Stimulated activated naive CD4-positive, alpha-beta T cell treated with Interleukin-2 at 50 U/mL for 16 hours (primary cell): Measurements from ENCODE around the gene KMT5C.
A peak's percentile ranks its signal among the peaks of the same experiment; 100 is the strongest.

Source experiments
- DNase-seq: peaks from one replicate; lab custom pipeline; 2025; lab: John Stamatoyannopoulos, UW

The KMT5C gene

DNA sequence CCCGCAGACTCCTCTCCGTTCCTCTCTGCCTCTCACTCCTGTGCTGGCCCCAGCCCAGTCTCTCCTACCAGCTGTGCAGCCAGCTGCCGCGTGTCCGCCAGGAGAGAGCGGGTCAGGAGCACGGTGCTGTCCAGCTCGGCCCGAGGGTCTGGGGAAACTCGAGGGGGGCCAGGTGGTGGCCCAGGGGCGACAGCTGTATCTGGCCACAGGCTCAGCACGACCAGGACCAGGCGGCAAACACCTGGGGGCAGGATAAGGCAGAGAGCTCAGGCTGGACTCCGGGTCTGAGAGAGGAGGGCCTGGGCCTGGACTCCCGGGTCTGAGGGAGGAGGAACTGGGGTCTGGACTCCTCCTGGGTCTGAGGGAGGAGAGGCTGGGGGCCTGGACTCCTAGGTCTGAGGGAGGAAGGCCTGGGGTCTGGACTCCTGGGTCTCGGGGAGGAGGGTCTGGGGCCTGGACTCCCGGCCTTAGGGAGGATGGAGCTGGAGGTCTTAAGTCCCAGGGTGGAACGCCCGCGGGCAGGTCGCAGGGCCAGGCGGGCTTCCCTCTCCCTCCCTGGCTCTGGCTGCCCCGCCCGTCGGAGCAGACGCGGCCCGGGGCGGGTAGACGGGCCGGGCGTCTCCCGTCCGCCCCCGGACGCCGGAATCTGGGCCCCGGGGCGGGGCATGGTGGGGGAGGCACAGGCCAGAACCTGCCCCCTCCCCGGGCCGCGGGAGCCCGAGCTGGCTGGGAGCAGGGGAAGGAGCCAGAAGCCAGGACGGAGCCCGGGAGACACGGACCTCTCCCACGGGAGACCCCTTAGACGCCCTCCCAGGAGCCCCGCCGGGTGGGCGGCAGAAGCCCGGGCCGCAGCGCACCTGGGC, 29.3 kb downstream of the KMT5C start:
- peak; percentile 10 for DNase-seq

DNA sequence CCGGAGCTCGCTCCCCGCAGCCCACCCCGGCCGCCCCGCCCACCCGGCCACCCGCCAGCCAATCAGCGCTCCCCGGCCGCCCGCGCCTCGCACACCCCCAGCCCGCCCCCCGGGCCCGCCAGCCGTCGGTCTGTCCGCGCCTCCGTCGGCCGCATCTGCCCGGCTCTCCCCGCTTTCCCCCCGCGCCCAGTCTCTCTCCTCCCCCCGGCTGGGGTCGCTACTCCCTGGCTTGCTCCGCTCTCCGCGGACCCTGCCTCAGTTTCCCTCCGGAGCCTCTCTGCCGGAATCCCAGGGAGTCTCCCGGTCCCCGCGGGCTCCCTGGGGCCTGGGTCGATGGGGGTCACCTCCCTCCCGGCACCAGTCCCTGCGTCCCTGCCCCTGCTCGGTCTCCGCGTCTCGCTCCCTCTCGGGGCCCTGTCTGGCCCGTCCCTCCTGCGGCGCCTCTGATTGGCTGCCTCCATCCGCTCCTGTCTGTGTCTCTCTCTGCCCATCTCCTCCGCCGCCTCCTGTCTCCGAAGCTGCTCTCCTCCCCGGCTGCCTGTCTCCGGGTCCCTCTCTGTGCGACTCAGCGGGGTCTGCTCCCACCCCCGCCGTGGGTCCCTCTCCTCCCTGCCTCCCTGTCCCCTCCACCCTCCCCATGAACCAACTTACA, 30.1 kb downstream of the KMT5C start:
- DNase-seq, result peak; percentile 22

DNA sequence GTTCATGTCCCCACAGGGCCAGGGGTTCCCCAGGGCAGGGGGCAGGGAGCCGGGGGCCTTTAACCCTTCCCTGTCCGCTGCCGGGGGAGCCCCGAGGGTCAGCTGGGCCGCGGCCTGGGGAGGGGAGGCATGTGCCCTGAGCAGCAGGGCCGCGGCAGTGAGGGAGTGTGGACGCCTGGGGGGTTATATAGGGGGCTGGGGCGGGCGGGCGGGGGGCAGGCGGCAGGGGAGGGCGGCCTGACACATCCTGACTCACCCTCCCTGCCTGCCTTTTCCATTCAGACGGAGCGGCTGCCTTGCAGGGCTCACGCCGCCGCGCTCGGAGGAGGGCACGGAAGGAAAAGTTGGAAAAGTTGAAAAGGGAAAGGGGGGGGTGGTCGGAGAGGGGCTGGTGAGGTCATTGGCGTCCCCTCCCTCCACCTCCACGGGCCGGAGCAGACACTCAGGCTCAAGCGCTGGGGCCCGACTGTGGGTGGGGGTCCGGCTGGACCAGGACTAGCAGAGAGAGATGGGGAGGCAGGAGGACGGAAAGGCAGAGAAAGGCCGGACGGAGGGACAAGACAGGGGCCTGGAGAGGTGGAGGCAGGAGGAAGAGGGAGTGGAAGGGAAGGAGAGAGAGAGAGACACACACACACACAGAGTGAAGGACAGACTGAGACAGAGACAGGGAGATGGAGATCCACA, 30.8 kb downstream of the KMT5C start, which contains the start of gene IL11:
IL11 (minus strand) TSS at position 159 of the 684 bp plus-strand sequence; CDS start at position 6, 153 bp downstream.
- DNase-seq, result no peak

DNA sequence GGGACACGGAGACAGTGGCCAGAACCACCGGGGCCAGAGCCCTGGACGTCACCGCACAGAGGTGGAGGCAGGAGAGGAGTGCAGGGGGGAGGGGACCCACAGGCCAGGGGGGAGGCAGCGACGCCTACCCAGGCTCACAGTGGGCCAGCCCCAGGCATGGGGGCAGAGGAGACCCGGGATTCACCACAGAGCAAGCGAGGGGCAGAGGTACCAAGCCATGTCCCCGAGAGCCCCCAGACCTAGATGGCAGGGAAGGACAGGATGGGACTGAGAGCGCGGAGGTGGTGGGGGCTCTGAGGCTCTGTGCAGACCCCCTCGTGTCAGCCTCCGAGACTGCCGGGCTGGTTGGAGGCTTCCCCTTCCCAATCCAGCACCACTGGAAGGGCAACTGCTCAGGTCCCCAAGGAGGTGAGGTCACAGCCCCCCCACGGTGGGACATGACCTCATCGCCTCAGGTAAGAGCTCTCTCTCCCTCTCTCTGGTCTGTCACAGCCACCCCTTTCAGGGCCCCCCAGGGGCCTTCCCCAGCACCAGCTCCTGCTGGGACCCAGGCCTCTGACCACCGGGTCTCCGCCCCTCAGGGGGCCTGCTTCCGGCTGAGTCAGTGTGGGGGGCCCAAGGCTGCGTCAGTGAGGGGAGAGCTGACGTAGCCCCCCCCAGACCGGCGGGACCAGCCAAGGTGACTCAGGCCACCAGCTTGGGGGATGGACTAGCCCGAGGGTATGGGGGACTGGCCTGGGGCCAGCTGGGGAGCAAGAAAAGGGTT, 32.8 kb downstream of the KMT5C start:
- DNase-seq, result no peak

DNA sequence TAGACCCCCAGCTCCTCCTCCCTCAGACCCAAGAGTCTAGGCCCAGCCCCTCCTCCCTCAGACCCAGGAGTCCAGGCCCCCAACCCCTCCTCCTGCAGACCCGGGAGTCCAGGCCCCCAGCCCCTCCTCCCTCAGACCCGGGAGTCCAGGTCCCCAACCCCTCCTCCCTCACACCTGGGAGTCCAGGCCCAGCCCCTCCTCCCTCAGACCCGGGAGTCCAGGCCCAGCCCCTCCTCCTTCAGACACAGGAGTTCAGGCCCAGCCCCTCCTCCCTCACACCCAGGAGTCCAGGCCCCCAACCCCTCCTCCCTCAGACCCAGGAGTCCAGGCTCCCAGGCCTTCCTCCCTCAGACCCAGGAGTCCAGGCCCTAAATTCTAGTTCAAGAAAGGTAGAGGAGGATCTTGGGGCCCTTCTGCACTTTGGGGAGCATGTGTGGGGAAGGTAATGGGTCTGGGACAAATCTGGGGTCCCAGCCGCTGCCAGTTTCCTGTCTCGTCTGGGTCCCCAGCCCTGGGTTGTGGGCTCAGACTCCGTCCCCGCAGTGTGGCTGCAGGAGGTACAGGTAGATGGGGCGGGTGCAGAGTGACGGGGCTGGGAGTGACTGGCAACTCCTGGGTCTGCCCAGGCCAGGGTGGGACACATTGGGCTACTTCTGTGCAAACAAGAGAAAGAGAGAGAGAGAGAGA, 33.8 kb downstream of the KMT5C start:
- no peak for DNase-seq

DNA sequence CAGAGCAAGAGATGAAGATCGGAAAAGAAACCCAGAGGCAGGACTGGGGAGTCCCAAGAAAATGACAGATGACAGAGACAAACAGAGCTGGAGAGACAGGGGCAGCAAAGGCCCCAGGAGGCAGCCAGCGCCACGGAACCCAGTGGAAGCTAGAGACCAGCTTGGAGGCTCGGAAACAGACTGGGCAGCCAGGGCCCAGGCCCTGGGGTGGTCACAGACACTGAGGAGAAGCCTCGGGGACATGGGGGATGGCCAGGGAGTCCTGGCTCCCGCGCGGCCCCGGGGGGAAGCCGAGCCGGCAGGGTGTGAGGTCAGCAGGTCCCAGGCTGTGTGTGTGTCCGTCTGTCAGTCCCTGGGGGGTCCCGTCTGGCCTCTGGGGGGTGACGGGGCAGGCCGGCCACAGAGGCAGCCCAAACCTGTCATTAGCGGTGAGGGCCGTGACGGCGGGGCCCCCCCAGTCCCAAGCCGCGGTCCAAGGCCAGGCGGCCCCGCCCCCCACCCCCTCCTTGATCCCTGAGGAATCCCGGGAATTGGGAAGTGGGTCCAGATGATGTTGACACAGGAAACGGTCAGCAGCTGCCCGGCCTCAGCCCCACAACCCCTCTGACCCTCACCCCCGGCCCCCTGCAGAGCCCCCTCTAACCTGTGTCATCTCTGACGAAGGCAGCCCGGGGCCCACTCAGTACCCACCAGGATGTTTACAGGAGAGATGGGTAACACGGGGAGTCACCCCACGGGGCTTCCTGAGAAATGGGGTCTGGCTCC, 34.5 kb downstream of the KMT5C start:
- no peak for DNase-seq

DNA sequence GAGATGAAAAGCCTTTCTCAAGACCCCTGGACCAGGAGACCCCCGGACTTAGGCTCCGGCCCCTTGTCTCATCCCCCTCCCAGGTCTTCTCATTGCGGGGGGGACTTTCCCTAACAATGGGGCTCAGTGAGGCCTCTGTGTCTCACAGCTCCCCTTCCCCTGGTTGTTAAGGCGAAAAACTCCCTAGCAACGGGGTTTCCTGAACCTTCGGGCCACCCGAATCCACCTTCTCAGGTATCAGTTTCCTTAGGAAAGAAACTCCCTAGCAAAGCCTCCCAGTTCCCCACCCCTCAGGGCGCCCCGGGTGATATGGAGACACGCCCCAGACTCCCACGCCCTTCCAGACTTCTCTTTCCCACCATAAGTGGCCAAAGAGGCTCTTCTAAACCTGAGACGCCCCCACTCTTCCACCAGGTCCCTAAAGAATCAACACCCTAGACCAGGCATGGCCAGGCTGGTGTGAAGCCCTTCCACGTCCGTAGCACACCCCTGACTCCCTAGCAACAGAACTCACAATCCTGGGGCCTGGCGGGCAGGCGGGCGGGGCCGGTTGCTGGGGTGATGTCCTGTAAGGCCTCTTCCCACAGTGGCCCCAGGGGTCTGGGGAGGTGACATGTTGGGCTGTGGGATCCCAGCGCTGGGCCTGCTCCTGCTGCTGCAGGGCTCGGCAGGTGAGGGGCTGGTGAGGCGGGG, 36.7 kb downstream of the KMT5C start, which contains the start of gene TMEM190:
TMEM190 (plus strand) TSS at position 586 of the 693 bp plus-strand sequence; CDS start at position 614, 28 bp downstream.
- no peak for DNase-seq

DNA sequence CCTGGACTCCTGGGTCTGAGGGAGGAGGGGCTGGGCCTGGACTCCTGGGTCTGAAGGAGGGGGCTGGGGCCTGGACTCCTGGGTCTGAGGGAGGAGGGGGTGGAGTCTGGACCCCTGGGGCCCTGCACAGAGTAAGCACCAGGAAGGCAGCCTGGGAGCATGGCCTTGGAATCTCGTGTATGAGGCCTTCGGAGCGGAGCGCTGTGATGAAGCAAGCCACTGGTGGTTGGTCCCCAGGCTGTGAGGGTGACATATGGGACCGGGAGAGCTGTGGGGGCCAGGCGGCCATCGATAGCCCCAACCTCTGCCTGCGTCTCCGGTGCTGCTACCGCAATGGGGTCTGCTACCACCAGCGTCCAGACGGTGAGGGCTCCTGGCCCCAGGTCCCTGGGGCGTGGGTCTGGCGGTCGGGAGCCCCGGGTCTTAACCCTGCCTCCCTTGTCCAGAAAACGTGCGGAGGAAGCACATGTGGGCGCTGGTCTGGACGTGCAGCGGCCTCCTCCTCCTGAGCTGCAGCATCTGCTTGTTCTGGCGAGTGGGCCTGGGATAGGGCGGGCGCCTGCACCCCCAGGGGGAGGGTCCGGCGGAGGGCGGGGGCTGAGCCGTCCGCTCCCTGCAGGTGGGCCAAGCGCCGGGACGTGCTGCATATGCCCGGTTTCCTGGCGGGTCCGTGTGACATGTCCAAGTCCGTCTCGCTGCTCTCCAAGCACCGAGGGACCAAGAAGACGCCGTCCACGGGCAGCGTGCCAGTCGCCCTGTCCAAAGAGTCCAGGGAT, 37.9 kb downstream of the KMT5C start:
- DNase-seq, result no peak

DNA sequence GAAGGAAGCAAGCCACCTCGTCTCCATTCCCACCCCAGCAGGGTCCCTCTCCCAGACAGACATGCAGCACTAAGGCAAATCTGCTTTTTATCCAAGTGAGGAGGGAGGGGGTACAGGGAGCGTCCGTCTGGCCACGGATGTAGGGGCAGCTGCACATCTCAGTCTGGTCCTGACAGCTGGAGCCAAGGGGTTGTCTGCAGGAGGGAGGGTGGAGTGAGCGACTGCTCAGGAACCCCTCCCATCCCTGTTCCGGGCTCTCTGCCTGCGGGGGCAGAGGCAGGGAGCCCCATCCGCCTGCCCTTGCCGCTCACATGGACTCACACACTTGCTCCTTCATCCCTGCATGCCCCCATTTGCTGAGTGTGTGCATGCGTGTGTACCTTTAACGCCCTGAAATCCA, 39.5 kb downstream of the KMT5C start:
- DNase-seq, result no peak

DNA sequence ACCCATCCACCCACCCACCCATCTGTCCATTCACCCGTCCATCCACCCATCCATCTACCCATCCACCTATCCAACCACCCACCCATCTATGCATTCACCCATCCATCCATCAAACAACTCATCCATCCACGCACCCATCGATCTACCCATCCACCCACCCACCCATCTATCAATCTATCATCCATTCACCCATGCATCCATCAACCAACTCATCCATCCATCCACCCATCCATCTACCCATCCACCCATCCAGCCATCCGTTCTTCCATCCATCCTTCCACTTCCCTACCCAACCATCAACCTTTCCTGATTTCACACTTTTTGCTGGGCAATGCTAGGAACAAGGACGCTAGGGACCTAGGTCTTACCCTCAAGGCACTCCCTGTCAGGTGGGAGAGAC, 42.3 kb downstream of the KMT5C start:
- no peak for DNase-seq

DNA sequence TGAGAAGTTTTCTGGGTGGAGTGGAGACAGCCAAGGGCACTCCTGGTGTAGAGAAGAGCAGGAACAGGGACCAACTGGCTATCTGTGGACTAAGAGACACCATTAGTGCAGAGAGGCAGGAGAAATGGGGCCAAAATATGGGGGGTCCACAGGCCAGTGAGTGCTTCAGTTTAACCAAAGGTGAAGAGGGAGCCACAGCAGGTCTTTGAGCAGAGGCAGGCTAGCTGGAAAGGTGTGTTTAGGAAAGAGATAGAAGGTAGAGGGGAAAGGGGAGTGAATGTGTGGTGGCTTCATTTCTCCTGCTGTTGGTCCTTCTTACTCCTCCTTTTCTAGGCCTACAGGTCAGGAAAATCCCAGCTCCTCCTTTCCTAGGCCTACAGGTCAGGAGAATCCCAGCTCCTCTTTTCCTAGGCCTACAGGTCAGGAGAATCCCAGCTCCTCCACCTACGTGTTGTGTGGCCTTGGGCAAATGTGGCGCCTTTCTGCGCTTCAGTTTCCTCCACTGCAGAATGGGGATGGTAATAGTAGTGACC, 42.9 kb downstream of the KMT5C start:
- no peak for DNase-seq

DNA sequence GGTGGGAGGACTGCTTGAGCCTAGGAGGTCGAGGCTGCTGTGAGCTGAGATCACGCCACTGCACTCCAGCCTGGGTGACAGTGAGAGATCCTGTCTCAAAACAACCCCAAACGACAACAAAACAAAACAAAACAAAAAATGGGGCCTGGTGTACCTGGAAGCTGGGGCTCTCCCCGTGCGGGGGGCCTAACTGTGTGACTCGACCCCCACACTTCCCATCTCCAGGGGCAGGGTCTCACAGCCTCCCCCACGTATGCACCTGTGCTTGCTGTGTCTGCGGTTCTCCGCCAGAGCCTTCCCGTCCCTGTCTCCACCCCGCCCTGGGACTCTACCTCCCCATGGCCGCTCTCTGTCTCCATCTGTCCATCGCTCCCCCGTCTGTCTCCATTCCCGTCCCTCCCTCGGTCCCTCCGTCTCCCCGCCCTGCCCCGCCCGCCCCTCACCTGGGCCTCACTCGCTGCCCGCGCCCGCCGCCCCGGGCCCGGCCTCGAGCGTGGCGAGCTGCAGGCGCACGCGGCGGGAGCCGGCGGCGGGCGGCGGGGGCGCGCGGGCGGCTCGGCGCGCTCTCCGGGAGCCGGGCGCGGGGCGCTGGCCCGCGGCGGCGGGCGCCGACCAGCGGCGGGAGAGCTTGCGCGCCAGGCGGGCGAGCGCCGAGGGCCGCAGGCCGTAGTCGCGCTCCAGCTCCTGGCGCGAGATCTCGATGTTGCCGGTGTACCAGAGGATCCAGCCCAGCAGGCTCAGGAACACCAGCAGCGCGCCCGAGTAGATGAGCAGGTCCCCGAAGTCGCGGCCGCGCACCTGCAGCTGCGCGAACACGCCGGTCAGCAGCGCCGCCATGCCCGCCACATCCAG, 43.8 kb downstream of the KMT5C start:
- DNase-seq, result peak; percentile 42

DNA sequence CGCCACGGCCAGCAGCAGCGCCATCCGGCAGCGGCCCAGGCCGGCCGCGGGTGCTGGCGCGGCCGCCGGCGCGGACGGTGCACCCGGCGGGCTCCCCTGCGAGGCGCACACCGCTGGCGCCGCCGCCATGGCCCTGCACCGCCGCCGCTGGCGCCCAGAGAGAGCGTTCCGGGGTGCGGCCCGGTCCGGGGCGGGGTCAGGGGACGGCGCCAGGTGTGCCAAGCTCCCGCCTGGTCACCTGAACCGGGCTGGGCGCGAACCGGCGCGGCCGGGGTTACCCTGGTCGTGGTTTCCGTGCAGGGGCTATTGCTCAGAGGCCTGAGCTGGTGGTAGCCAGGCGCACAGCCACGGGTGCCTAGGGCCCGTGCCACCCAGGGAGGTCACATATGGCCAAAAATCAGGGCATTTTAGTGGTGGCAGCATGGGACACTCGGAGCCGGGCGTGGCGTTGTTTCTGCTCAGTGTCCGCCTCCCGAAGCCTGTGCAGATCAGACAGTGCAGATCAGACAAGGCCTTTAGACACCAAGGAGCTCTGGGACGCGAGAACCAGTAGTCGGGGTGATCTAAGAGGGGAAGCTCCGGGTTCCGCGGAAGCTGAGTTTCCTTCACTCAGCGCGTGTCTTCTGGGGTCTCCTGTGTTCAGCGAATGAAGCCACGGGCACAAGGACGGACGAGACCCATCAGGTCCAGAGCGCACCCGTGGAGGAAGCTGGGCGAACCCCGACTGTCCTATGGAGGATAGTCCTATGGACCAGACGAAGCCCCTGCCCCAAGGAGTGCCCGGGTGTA, 44.6 kb downstream of the KMT5C start, which contains the start of gene TMEM238:
TMEM238 (minus strand) TSS at position 162 of the 789 bp plus-strand sequence; CDS start at position 129, 33 bp downstream.
- DNase-seq, result peak; percentile 37

DNA sequence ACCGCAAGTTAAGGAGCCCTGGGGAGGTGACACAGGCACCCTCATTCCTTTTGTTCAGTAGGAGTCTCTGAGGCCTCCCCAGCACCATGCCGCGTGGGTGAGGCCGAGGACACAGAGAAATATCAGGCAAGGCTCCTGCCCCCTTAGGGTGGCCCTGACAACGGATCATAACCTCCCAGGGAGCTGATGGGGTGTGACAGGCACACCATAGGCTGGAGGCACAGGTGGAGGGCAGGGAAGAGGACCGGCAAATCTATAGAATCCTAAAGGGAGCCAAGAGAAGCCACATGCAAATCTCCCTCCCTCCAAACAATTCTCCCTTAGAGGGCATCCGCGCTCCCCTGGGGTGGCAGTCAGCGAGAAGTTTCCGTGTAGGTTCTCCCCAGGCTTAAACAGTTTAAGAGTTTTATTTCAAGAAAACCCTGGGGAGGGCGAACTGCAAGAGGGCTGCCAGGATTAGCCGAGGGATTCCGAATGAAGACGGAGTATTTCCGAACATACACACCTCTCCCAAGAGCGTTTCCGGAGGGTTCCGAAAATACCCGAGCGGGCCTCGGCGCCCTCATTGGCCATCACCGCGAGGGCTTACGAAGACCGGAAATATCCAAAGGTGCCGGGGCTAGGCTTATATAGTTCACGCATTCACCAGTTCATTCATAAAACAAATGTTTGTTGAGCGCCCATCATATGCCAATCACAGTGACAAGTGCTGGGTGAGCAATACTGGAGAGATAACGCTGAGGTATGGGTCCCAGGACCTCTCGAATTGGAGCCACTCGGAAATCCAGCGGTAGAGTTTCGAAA, 45.4 kb downstream of the KMT5C start:
- DNase-seq, result peak; percentile 94

DNA sequence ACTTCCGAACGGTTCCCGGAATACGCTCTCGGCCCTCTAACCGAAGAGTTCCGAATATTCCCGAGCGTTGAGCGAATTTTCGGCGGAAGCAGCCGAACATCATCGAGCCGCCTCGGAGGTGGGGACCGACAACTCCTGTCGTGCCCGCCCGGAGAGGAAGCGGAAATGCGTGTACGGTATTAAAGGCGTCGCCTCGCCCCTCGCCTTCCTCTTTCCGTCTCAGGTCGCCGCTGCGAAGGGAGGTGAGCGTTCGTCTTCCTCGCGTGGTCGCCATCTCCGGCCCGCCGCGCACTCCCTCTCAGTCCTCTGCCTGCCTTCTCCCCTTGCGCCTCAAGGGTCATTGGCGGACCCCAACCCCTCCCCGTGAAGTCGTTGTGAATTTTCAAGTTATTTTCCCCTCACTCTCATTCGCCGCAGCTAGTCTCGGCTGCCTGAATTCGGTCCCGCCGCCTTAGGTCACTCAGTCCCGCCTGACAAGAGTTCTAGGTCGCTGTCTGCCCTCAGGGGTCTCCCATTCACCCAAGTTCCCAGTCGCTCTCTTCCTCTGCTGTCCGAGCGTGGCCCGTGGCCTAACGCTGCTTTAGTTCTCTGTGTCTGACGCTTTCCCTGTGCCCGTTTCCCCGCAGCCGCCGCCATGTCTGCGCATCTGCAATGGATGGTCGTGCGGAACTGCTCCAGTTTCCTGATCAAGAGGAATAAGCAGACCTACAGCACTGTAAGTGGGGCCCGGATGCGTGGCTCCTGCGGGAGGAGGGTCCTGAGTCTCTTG, 46.2 kb downstream of the KMT5C start, which contains the start of gene RPL28:
RPL28 (plus strand) TSS at position 209 of the 769 bp plus-strand sequence; CDS start at position 635, 426 bp downstream.
- peak; percentile 97 for DNase-seq
